GM19351 (cell line): Measurements from ENCODE around the gene SMARCC2.
A peak's percentile ranks its signal among the peaks of the same experiment; 100 is the strongest.
"Not testable (repeated sequence)": the region's sequence is repeated elsewhere in the genome, so short reads cannot be mapped to it uniquely, and the experiment has no call there.

Experiments used
- ATAC-seq: cut with Tn5 transposase; IDR thresholded peaks from one replicate; pipeline ENCODE4 v1.9.1; 2021; ENCODE audit warnings: mild to moderate bottlenecking, moderate library complexity; ENCODE audit not compliant: unreplicated experiment

Gene SMARCC2

GRCh38 chr12:56165369-56165768, 23.9 kb downstream of the SMARCC2 start:
- ATAC-seq, result no peak

GRCh38 chr12:56164345-56164729, 24.9 kb downstream of the SMARCC2 start:
- no peak for ATAC-seq

- no peak for ATAC-seq
Measured at GRCh38 chr12:56163533-56164344, 25.5 kb downstream of the SMARCC2 start.

- ATAC-seq, result no peak
Measured at GRCh38 chr12:56162468-56163290, 26.6 kb downstream of the SMARCC2 start.

- no peak for ATAC-seq
Measured at GRCh38 chr12:56161690-56162351, 27.5 kb downstream of the SMARCC2 start.

GRCh38 chr12:56160894-56161689, 28.2 kb downstream of the SMARCC2 start:
- no peak for ATAC-seq

- ATAC-seq, result no peak
Measured at GRCh38 chr12:56160193-56160763, 29.0 kb downstream of the SMARCC2 start.

- no peak for ATAC-seq
Measured at GRCh38 chr12:56159482-56160192, 29.6 kb downstream of the SMARCC2 start.

- no peak for ATAC-seq
Measured at GRCh38 chr12:56158926-56159461, 30.3 kb downstream of the SMARCC2 start.

GRCh38 chr12:56158029-56158925, 31.0 kb downstream of the SMARCC2 start, which contains the start of gene MYL6:
TSS of gene MYL6 (plus strand) at chr12:56158359. CDS start at chr12:56158402, 43 bp downstream.
- peak; percentile 80 for ATAC-seq

GRCh38 chr12:56157201-56158028, 31.9 kb downstream of the SMARCC2 start:
- peak; percentile 26 for ATAC-seq

- ATAC-seq, result not testable (repeated sequence)
Measured at GRCh38 chr12:56156464-56157200, 32.7 kb downstream of the SMARCC2 start.

- ATAC-seq, result no peak
Measured at GRCh38 chr12:56155256-56155845, 33.9 kb downstream of the SMARCC2 start.

- ATAC-seq, result no peak
Measured at GRCh38 chr12:56154818-56155217, 34.5 kb downstream of the SMARCC2 start.

GRCh38 chr12:56154246-56154771, 35.0 kb downstream of the SMARCC2 start:
- ATAC-seq, result no peak

- ATAC-seq, result no peak
Measured at GRCh38 chr12:56153678-56154065, 35.6 kb downstream of the SMARCC2 start.
